Skin epidermis (tissue), 12 donors: ENCODE results near the gene FAM210A.

Experiments
- H3K27ac ChIP-seq, 21 experiments: fragments of 200-600 bp; sonication (generic) in 11 of 21; one replicate each; pipeline ENCODE4 v1.5.0; 2020; ENCODE audit warnings: mild to moderate bottlenecking in 3 of 21, inconsistent platforms in 2 of 21, moderate library complexity in 2 of 21
- H3K4me3 ChIP-seq, 7 experiments: fragments of 200-600 bp; sonication (generic) in 2 of 7; one replicate each; pipeline ENCODE4 v1.5.0; 2020; ENCODE audit warnings: inconsistent platforms in 2 of 7, mild to moderate bottlenecking in 2 of 7, moderate library complexity in 1 of 7

Gene FAM210A

GRCh38 chr18:13613591-13614501 lies 112.5 kb downstream of the FAM210A start:
- H3K4me3 ChIP-seq: no peak overlapping the region
- H3K27ac ChIP-seq: peak overlapping the region in 11 of 21 experiments; percentile 32 to 93 (median 68)
